ENCODE measurements around the gene MRPL43.

DNA sequence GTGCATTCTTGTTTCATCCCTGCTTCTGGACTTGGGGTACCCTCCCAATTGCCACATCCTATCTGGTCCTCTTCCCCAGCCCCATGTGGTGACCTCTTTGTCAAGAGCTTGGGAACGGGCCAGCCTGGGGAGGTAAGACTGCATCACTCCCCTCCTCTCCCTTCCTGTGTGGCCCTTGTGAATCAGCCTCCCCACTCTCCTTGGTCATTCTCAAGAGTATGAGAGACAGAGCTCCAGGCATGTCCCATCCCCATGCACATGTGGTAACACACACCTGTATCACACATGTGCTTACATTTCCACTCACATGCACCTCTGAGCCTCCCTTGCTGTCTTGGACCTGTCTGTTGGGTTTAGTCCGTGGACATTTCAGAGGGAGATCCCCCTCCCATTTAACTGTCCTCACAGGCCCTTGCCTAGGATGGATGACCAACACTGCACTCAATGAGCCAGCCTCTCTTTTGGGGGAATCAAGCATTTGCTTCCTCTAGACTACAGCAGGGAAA, 2.6 kb downstream of the MRPL43 start:
- TF ChIP-seq, protein P1, sequence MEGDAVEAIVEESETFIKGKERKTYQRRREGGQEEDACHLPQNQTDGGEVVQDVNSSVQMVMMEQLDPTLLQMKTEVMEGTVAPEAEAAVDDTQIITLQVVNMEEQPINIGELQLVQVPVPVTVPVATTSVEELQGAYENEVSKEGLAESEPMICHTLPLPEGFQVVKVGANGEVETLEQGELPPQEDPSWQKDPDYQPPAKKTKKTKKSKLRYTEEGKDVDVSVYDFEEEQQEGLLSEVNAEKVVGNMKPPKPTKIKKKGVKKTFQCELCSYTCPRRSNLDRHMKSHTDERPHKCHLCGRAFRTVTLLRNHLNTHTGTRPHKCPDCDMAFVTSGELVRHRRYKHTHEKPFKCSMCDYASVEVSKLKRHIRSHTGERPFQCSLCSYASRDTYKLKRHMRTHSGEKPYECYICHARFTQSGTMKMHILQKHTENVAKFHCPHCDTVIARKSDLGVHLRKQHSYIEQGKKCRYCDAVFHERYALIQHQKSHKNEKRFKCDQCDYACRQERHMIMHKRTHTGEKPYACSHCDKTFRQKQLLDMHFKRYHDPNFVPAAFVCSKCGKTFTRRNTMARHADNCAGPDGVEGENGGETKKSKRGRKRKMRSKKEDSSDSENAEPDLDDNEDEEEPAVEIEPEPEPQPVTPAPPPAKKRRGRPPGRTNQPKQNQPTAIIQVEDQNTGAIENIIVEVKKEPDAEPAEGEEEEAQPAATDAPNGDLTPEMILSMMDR (conservative IDR thresholded peaks at IDR 0.05 in 1 of 2, IDR thresholded peaks at IDR 0.05 in 1 of 2; ENCODE audit: low read depth in 1 of 2, low read length in 2 of 2) = no peak
- TF ChIP-seq EZH2 (IDR thresholded peaks at IDR 0.05; ENCODE audit: low read length, missing control alignments) = no peak

Data from fibroblast of lung (primary cell).